MG63 (cell line): ENCODE results near the gene ZNF213. TPM values are rescaled to one million over a fixed set of nuclear protein-coding genes. Genes with fewer than 3 reads are reported as not detected.
A peak's percentile ranks its signal among the peaks of the same experiment; 100 is the strongest.

ENCODE experiments used
- DNase-seq: peaks from one replicate; pipeline ENCODE4 v3.0.0-alpha.2; 2020
- H3K27me3 ChIP-seq: fragments of 250-450 bp; sonication (Bioruptor Pico); 2 replicates; pipeline ENCODE4 v1.5.1; 2020; ENCODE audit warnings: mild to moderate bottlenecking, moderate library complexity
- H3K36me3 ChIP-seq: fragments of 250-450 bp; sonication (Bioruptor Pico); 2 replicates; pipeline ENCODE4 v1.5.1; 2020; ENCODE audit warnings: mild to moderate bottlenecking, moderate library complexity
- H3K4me3 ChIP-seq: fragments of 250-450 bp; sonication (Bioruptor Pico); 2 replicates; pipeline ENCODE4 v1.5.1; 2020; ENCODE audit warnings: mild to moderate bottlenecking, moderate library complexity
- H3K9me3 ChIP-seq: fragments of 250-450 bp; sonication (Bioruptor Pico); 2 replicates; pipeline ENCODE4 v1.5.1; 2020; ENCODE audit warnings: mild to moderate bottlenecking, moderate library complexity
- total RNA-seq: library from RNA; depleted of rRNA; stranded (reverse); fragments of >200 nt; shearing (Covaris generic); gene quantifications from 2 replicates; pipeline ENCODE4 v1.2.3, GENCODE V29; 2014; ENCODE audit warnings: low replicate concordance

The ZNF213 gene
- total RNA-seq, 1 experiment from 2014 or later, result 2.8 TPM

DNA sequence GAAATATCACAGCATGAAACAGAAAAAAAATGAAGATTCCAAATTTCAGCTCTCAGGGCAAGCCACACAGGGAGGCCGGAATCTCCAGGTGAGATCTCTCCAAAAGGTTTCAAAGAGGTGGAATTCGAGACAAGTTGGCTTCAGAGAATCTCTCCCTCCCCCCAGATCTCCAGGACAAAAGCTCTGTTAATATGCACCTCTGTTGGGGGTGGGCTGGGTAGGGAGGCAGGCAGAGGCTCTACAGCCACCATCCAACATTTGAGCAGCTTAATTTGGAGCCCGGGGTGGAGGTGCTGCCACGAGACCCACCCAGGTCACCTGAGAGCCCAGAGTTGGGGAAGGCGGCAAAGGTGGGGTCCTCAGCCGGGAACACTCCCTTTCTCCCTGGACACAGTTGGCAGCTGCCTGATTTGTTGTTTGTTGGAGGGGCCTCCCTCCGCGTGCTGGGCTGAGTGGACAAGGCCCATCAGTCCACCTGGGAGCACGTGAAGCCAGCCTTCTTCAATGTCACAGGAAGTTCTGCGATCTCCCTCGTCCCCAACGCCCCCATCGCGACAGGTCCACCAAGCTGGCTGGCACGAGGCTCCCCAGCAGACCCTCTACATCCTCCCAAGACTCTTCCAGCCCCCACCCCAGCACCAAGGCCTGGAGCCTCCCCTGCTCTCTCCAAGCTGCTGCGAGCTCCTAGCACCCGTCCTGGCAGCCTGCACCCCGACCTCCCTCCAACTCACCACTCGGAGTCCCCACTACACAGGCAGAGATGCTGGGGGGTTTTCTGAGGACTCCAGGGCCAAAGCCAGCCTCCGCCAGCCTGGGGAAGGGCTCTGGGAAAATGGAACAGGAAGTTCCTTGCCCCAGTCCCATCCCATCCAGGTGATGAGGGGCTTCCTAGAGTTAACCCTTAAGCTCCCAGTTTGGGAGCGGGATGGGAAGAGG is 36.1 kb upstream of the ZNF213 start, which contains the start of gene ZSCAN10:
Gene ZSCAN10 (minus strand): TSS at position 836 of the 936 bp plus-strand sequence. CDS start 6,357 bp downstream, outside the sequence.
- Histone ChIP-seq H3K36me3 (no peaks in the 10 kb centered on the region), H3K9me3 (no peaks in the 10 kb centered on the region), H3K27me3 (no peaks in the 10 kb centered on the region), H3K4me3 (no peak within 1 kb of the TSS)
- no peak for DNase-seq

DNA sequence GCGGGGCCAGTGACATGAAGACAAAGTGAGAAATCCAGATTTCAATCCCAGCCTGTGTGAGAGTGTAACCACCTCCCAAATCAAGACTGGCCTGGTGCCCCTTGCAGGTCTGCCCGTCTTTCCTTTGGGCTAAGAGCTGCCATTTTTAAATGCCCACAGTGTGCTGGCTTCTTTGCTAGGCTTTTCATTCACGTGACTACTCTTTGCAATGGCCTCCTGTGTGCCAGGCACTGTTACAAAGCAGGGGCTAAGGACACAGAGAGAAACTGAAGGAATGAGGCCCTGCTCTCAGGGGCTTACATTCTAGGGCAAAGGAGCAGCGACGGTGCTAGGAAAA is 35.5 kb upstream of the ZNF213 start:
- H3K4me3 ChIP-seq, result no peak overlapping the region
- H3K9me3 ChIP-seq, result no peaks in the 10 kb centered on the region
- H3K36me3 ChIP-seq, result no peaks in the 10 kb centered on the region
- H3K27me3 ChIP-seq, result no peaks in the 10 kb centered on the region
- DNase-seq, result no peak

DNA sequence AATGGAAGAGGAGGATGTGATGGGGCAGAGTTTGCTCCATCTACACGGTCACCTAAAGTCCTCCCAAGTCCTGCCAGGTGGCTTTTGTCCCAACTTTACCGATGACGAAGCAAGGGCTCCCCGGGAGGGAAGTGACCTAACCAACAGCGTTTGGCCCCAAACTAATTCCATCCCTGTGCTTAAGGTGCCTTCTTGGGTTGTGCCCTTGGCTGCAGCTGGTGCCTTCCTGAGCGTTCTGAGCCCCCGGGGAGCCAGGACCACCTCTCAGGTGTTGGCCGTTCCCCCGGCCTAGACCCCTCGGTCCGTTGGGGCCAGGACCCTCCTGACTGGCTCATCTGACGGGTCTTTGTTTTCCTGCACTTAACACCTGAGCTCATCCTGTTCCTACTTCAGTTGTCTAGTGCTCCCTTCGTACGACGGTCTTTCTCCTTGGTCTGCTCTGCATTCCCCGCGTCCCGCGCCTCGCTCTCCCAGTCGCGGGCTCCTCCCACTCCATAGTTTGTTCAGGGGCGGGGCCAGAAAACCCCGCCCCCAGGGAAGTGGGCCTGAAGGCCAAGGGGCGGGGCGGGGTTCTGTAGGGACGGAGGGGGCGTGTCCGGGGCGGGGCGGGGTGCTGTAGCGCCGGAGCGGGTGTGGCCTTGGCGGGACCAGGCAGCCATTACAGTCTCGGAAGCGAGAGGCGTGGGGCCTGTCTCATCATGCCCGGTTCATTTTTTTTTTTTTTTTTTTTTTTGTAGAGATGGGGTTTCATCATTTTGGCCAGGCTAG is 34.9 kb upstream of the ZNF213 start:
- H3K9me3 ChIP-seq, result no peaks in the 10 kb centered on the region
- peak overlapping the region; percentile 11; the same call in 1 of the 2 replicates for H3K4me3 ChIP-seq
- peak; percentile 91 for DNase-seq
- H3K36me3 ChIP-seq, result no peaks in the 10 kb centered on the region
- no peaks in the 10 kb centered on the region for H3K27me3 ChIP-seq

DNA sequence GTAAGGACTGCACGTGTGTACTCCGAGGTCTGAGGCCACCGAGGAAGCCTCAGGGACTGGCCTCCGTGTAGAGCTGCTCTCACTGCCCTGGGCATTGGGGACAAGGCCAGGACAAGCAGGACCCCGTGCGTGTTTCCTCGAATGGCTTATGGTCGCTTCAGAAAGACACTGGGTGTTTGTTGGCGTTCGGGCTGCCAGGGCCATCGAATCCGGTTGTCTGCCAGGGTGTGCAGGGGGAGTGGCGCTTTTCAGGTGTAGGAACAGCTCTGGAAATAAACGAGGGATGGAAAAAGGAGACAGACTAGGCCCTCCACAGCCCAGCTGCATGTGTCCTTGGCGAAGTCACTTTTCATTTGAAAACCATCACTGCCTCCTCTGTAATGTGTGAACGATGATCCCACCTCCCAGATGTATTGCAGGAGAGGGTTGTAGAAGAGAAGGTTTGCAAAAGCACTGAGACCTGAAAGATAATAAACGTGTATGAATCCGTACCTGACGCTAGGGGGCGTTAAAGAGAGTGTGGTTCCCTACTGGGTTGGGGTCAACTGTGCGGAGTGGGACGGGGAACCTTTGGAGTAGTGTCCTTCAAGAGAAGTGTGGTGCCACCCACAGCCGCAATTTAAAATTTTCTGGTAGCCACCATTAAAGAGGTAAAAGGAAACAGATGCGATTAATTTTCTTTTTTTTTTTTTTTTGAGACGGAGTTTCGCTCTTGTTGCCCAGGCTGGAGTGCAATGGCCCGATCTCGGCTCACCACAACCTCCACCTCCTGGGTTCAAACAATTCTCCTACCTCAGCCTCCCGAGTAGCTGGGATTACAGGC is 33.6 kb upstream of the ZNF213 start:
- Histone ChIP-seq H3K4me3 (no peak overlapping the region; the same call in 1 of the 2 replicates), H3K27me3 (no peaks in the 10 kb centered on the region), H3K9me3 (no peaks in the 10 kb centered on the region), H3K36me3 (no peaks in the 10 kb centered on the region)
- no peak for DNase-seq

DNA sequence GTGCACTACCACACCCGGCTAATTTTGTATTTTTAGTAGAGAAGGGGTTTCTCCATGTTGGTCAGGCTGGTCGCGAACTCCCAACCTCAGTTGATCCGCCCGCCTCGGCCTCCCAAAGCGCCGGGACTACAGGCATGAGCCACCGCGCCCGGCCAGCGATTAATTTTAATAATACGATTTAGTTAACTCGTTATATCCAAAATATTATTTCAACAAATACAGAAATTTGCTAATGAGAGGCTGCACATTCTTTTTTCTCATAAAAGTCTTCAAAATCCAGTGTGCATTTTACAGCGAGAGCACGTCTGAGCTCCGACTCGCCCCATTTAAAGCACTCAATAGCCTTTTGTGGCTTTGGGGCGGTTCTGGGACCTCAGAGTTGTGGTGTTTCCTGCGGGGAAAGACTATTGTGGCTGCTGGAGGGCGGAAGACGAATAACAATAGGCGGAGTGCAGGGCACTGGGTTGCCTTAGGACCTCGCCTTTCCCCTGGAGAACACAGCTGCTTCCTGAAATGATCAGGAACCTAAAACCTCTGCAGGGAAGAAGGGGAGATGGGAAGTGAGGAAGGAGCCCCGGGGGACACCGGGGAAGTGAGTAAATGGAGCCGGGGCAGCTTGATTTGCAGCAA is 32.9 kb upstream of the ZNF213 start:
- H3K36me3 ChIP-seq, result no peaks in the 10 kb centered on the region
- H3K9me3 ChIP-seq, result no peaks in the 10 kb centered on the region
- no peak overlapping the region for H3K4me3 ChIP-seq
- H3K27me3 ChIP-seq, result no peaks in the 10 kb centered on the region
- DNase-seq, result no peak

DNA sequence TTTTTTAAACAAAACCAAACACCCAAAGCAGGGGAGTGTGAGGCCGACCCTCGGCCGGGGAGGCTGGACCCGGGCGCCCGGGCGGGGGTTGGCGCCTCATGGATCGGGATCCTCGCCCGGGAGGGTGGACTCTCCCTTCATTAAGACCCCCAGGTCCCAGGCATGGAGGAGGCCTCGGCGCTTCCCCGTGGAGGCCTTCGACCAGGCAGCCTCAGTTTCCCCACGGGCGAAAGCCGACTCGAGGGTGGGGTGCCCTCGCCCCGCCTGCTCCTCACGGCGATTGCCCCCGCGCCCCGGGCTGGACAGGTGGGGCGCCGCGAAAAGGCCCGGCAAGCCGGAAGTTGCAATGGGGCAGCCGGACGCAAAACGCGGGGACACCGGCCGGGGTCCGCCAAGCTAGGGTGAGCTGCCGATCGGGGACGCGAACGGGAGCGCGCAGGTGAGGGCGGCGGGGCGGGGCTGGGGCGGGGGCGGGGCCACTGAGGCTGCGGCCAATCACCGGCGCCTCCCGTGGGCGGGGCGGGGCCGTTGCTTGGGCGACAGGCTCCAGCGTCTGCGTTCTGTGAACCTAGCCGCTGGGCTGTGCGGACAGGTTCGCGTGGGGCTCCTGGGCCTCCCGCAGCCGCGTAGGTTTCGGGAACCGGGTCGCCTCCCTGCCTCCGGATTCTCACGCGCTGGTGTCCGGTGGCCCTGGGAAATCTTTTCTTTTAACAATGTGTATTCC is 28.5 kb upstream of the ZNF213 start:
- Histone ChIP-seq H3K9me3 (no peaks in the 10 kb centered on the region), H3K27me3 (no peaks in the 10 kb centered on the region), H3K4me3 (peak overlapping the region; percentile 69), H3K36me3 (no peaks in the 10 kb centered on the region)
- peak; percentile 96 for DNase-seq

DNA sequence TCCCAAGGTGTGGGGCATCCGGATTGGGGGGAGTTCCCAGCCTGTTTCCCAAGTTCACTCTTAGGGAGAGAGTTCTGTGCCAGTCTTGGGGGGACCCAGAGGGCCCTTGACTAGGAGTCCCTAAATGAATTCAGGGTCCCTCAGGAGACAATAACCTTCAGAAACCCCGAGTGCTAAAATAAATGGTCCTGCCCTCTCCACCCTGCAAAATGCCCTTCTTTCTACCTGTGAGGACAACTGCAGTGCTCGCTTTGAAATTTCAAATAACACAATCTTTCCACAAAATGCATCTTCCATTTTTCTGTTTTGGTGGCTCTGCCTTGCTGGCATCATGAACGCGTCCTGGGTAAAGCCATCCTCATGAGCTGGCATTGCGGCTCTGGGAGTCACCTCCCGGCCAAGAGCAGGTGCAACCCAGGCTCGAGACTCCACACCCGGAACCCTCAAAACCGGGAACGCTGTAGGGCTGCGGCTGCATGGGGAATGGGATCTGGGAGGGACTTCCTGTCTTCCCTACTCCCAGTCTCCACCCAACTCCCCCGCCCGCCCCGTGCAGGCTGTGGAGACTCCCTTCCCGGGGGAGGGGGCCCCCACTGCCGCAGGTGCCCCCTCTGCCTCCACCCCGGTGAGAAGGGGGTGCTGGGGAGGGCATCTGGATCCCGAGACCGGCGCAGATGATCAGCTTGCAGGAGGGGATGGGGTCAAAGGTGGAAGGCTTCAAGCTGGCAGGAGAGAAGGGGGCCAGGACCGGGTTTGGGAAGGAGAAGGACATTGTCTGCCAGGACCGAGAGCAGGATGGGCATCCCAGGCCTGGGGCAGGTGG is 22.6 kb upstream of the ZNF213 start, which contains the start of gene ZNF205:
Gene ZNF205 (plus strand): TSS at position 529 of the 823 bp plus-strand sequence. CDS start 845 bp downstream, outside the sequence.
- peak within 1 kb of the TSS; percentile 85 for H3K4me3 ChIP-seq
- H3K27me3 ChIP-seq, result no peaks in the 10 kb centered on the region
- H3K9me3 ChIP-seq, result no peaks in the 10 kb centered on the region
- peak; percentile 85 for DNase-seq
- H3K36me3 ChIP-seq, result peaks cover 22% of the 10 kb centered on the region

DNA sequence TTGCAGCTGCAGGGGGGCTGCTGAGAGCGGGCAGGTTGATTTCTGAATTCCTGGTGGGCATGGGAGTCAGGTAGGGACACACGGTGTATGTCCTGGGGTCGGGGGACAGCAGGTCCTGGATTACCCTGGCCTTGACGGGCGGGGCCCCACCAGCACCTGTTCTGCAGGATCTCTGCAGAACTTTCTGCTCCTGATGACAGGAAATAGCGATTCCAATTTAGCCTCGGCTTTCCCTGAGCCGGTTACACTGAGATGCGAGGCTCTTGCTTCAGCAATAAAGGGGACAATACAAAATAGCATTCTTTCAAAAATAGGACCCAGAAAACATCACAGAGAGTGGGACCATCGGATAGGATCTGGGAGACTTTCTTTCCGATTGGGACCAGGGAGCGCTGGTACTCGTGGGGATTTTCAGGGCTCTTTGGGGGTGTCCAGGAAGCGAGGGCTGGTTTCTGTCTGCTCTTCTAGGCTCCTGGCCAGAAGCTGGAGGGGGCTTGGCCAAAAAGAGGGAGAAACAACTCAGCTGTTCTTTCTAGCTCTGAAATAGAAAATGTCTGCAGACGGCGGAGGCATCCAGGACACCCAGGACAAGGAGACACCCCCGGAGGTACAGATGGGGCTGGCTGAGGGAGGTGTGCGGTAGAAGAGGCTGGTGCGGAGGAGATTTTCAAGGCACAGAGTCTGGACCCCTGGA is 21.8 kb upstream of the ZNF213 start:
- H3K9me3 ChIP-seq, result no peaks in the 10 kb centered on the region
- H3K36me3 ChIP-seq, result peaks cover 22% of the 10 kb centered on the region
- DNase-seq, result no peak
- peak overlapping the region; percentile 85 for H3K4me3 ChIP-seq
- H3K27me3 ChIP-seq, result no peaks in the 10 kb centered on the region

DNA sequence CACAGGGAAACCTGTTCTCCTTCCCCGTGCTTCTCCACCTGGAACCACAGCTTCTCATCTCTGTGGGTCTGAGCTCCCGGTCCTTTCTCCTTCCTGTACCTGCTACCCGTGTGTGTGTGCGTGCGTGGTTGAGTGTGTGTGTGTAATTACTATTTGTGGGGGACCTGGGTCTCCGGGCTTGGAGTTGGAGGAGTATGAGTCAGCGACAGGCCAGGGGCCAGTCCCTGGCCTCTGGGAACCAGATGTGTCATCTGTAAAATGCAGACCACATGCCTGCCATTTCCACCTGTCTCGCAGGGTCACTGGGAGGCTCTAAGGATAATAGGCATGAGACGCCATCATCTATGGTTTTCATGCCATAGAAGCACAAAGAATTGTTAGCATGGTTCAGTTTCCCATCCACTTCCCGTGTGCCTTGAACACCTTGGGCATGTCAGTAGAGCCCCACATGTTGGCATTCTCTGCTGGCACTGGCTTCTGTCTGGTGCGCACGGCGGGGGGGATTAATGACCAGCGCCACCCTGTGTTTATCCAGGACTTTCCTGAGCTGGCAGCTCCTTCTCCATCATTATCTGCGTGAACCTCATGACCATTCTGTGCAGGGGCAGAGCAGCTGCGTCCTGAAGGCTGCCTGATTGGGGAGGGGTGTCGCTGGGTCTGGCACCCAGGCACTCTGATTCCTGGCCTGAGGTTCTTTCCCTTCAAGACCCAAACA is 20.9 kb upstream of the ZNF213 start:
- H3K9me3 ChIP-seq, result no peaks in the 10 kb centered on the region
- no peaks in the 10 kb centered on the region for H3K27me3 ChIP-seq
- H3K36me3 ChIP-seq, result peaks cover 22% of the 10 kb centered on the region
- peak; percentile 36 for DNase-seq
- peak overlapping the region; percentile 85 for H3K4me3 ChIP-seq

DNA sequence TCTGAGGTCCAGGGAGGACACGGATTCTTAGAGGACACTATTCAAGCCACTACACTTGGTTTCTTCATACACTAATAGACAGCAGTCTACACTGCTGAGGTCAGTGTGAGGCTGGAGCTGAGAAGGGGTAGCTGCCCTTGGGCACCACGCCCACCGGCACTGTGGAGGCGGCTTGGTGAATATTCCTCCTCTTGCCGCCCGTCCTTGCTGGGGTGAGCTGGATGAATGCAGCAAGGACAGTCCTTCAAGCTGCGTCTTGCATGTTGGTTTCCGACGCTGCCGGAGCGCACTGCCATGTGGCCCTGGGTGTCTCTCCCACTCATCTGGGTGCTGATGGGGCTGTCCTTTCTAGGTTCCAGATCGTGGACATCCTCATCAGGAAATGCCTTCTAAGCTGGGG is 19.8 kb upstream of the ZNF213 start:
- H3K27me3 ChIP-seq, result no peaks in the 10 kb centered on the region
- no peak for DNase-seq

DNA sequence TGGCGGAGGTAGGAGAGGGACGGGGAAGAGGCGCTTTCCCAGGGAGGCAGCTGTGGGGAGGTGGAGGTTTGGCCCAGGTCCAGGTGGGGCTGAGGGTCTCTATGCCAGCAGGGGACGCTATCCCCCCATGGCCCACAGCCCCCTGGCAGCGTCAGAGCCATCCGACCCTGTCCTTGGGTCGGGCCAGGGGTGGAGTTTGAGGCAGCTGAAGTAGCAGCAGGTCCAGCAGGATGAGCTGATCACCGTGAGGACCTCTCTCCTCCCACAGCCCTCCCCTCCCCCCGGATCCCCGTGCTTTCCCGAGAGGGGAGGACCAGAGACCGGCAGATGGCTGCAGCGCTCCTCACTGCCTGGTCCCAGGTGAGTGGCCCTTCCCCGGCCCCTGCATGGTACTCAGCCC is 19.3 kb upstream of the ZNF213 start:
- Histone ChIP-seq H3K4me3 (no peak overlapping the region), H3K36me3 (peaks cover 34% of the 10 kb centered on the region), H3K27me3 (no peaks in the 10 kb centered on the region), H3K9me3 (no peaks in the 10 kb centered on the region)
- no peak for DNase-seq

More for the DNA sequence above, 19.8 kb upstream of the ZNF213 start:
- peaks cover 32% of the 10 kb centered on the region for H3K36me3 ChIP-seq
- H3K4me3 ChIP-seq, result no peak overlapping the region
- no peaks in the 10 kb centered on the region for H3K9me3 ChIP-seq

DNA sequence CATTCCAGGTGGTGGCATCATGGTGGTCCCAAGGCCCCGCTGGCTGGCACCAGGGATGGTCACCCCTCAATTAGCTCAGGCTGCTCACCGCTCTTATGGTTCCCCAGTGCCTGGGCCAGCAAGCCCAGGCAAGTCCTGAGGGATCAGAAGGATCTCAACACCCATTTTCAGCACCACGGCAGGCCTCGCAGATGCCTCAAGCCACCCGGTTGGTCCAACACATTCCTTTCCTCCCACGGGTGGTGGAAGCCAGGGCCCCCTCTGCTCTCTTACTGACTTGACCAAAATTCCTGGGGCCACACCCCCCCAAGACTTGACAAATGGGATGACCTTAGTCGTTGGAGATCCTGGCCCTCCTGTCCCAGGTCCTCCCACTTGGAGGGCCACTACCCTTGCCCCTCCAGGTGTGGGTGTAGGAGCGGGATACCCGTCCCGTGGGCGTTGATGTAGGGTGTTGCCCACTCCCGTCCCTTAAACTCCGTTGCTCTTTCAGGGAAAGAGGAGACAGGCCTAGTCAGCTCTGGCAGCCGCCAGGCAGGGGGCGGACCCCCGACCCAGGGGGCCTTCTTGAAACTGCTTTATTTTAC is 16.5 kb upstream of the ZNF213 start:
- Histone ChIP-seq H3K9me3 (no peaks in the 10 kb centered on the region), H3K36me3 (peaks cover 34% of the 10 kb centered on the region), H3K27me3 (no peaks in the 10 kb centered on the region), H3K4me3 (no peak overlapping the region)
- DNase-seq, result no peak

DNA sequence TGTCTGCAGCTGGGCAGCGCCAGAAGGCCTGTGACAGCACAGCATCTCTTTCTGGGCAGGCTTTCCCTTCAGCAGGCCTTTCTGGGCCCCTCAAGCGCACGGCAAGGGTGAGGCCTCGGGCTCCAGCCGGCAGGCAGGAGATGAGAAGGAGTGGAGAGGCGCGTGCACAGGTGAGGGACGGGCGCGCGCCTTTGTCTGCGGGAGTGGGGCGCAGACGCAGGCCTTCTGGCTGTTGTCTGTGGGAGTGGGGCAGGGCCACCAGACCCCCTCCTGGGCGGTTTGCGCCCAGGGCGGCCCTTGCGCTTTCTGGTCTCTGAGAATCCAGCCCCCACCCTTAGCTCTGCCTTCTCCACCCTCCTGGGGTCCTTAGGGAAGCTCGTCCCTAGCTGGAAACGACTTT is 16.0 kb upstream of the ZNF213 start:
- Histone ChIP-seq H3K4me3 (no peak overlapping the region), H3K27me3 (no peaks in the 10 kb centered on the region), H3K9me3 (no peaks in the 10 kb centered on the region), H3K36me3 (peaks cover 34% of the 10 kb centered on the region)
- DNase-seq, result no peak
